IgD-negative memory B cell (primary cell): Measurements from ENCODE around the gene DCAF12. TPM values are rescaled to one million over a fixed set of nuclear protein-coding genes. Genes with fewer than 3 reads are reported as not detected.
"Not testable (repeated sequence)": the region's sequence is repeated elsewhere in the genome, so short reads cannot be mapped to it uniquely, and the experiment has no call there.

Experiments
- H3K27ac Mint-ChIP-seq, 3 donors: one replicate each; pipeline ENCODE4 v1.8.0; 2020 to 2022; ENCODE audit warnings: mild to moderate bottlenecking in 3 of 3, mixed read lengths in 3 of 3, moderate library complexity in 1 of 3
- H3K27me3 Mint-ChIP-seq: one replicate; pipeline ENCODE4 v1.8.0; 2021; ENCODE audit warnings: mixed read lengths
- H3K36me3 Mint-ChIP-seq: one replicate; pipeline ENCODE4 v1.8.0; 2020; ENCODE audit warnings: mild to moderate bottlenecking, mixed read lengths
- H3K4me1 Mint-ChIP-seq, 3 donors: one replicate each; pipeline ENCODE4 v1.8.0; 2020 to 2022; ENCODE audit warnings: mixed read lengths in 3 of 3, mild to moderate bottlenecking in 1 of 3
- H3K4me3 Mint-ChIP-seq, 4 donors: one replicate each; pipeline ENCODE4 v1.8.0; 2020 to 2022; ENCODE audit warnings: mild to moderate bottlenecking in 4 of 4, mixed read lengths in 4 of 4, moderate library complexity in 3 of 4
- H3K9me3 Mint-ChIP-seq, 3 donors: one replicate each; pipeline ENCODE4 v1.8.0; 2020 to 2021; ENCODE audit warnings: mixed read lengths in 3 of 3, mild to moderate bottlenecking in 1 of 3
- polyA plus RNA-seq: library from polyadenylated mRNA; unstranded; fragments of 300-500 nt; fragmentation: Illumina TruSeq; gene quantifications from one replicate; pipeline ENCODE4 v1.2.3, GENCODE V29; 2021

DCAF12 gene
- polyA plus RNA-seq, 1 donor from 2014 or later: 1.4 TPM

DNA sequence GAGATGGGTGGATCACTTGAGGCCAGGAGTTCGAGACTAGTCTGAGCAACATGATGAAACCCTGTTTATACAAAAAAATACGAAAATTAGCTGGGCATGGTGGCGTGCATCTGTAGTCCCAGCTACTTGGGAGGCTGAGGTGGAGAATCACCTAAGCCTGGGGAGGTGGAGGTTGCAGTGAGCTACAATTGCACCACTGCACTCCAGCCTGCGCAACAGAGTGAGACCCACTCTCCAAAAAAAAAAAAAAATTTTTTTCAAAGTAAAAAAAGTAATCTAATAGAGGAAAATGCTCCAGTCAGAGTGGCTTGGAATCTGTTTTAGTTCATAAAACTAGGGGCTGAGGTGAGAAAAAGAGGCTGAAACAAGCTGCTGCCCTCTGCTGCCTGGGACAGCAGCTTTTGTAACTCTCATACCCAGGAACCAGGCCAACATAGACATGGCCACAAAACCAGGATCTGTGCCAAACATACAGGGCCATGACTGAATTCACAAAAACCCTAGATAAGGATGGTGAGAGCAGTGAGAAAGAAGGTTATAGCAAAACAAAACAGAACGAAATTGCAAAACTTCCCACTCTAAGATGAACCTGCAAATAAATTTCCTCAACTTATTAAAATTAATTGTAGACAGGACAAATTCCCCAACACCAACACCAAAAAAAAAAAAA lies 13.1 kb upstream of the DCAF12 start:
- no peaks in the 10 kb centered on the region for H3K36me3 Mint-ChIP-seq
- H3K27me3 Mint-ChIP-seq: peaks cover 19% of the 10 kb centered on the region
- no peak overlapping the region for H3K27ac Mint-ChIP-seq
- peaks cover 0 to 1% (median 0%) of the 10 kb centered on the region in 3 donors for H3K4me1 Mint-ChIP-seq
- H3K4me3 Mint-ChIP-seq: no peak overlapping the region
- H3K9me3 Mint-ChIP-seq: no peaks in the 10 kb centered on the region

DNA sequence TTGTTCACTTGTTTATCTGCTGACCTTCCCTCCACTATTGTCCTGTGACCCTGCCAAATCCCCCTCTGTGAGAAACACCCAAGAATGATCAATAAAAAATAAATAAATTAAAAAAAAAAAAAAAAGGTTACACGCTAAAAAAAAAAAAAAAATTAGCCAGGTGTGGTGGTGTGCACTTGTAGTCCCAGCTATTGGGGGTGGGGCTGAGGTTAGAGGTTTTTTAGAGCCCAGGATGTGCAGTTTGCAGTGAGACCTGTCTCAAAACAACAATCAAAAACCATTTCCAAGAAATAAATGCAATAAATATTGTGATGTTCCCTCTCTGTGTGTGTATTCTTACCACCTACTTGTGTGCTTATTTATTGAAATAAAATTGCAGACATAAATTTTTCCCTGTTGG lies 12.1 kb upstream of the DCAF12 start:
- not testable (repeated sequence) for H3K4me3 Mint-ChIP-seq

DNA sequence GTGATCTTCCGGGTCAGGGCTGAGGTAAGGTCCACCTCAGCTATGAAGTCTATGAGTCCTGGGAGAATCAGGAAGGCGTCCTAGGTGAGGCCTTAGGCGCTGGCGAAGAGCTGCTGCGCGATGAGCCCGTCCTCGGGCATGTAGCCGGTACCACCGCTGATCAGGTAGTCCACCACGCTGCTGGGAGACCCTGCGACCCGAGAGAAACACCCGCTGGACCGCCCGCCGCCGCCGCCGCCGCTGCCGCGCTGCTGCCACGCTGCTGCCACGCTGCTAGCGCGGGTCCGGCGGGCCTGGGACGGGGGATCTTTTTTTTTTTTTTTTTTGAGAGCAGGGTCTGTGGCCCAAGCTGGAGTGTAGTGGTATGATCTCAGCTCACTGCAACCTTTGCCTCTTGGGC lies 8.0 kb upstream of the DCAF12 start:
- no peak overlapping the region for H3K27ac Mint-ChIP-seq
- H3K27me3 Mint-ChIP-seq: peaks cover 24% of the 10 kb centered on the region
- H3K36me3 Mint-ChIP-seq: no peaks in the 10 kb centered on the region
- no peaks in the 10 kb centered on the region for H3K9me3 Mint-ChIP-seq
- H3K4me1 Mint-ChIP-seq: peaks cover 4 to 11% (median 7%) of the 10 kb centered on the region in 3 donors
- no peak overlapping the region for H3K4me3 Mint-ChIP-seq

More for the DNA sequence above, 12.1 kb upstream of the DCAF12 start:
- not testable (repeated sequence) for H3K9me3 Mint-ChIP-seq, H3K27ac Mint-ChIP-seq, H3K36me3 Mint-ChIP-seq, H3K4me1 Mint-ChIP-seq
- peaks cover 25% of the 10 kb centered on the region for H3K27me3 Mint-ChIP-seq

DNA sequence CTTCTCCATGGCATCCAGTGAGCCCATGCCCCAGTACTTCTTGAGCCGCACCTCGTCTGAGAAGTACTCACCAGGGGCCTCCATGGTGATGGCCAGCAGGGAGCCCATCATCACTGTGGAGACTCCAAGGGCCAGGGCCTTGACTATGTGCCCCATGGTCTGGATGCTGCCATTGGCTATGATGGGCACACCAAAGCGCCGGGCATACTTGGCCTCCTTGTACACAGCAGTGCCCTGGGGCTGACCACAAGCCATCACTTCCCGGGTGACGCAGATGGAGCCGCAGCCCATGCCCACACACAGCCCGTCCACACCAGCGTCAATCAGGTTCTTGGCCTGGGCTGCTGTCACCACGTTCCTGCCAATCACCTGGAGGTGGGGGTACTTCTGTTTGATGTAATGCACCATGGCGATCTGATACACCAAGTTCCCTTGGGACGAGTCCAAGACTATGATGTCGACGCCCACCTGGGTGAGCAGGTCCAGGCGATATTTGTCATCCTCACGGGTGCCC lies 7.0 kb upstream of the DCAF12 start:
- Mint-ChIP-seq H3K27me3 (peaks cover 24% of the 10 kb centered on the region), H3K4me1 (peaks cover 4 to 11% (median 7%) of the 10 kb centered on the region in 3 donors), H3K27ac (no peak overlapping the region), H3K4me3 (no peak overlapping the region), H3K36me3 (no peaks in the 10 kb centered on the region), H3K9me3 (no peaks in the 10 kb centered on the region)

DNA sequence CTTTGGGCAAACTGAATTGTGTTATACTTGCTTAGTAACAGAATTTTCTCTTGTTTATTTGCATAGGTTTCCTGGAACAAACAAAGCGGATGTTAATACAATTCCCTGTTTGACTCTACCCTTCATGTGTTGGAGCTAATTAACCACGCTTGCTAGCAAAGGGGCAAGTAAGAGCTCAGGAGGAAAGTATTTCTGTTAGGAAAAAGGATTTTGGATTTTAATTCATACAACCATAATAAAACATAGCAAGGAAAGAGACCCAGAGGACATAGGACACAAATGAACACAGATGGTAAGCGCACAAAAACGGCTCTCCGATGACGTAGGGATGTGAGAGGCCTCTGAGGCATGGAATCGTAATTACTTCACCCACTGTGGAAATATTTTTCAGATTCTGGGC lies 5.1 kb upstream of the DCAF12 start:
- Mint-ChIP-seq H3K9me3 (peaks cover 0 to 2% (median 0%) of the 10 kb centered on the region in 3 donors), H3K4me3 (peak overlapping the region in 1 of 4 donors; percentile 12), H3K27me3 (peaks cover 34% of the 10 kb centered on the region), H3K27ac (peak overlapping the region in 1 of 3 donors; percentile 30), H3K4me1 (peaks cover 8 to 15% (median 11%) of the 10 kb centered on the region in 3 donors), H3K36me3 (no peaks in the 10 kb centered on the region)

DNA sequence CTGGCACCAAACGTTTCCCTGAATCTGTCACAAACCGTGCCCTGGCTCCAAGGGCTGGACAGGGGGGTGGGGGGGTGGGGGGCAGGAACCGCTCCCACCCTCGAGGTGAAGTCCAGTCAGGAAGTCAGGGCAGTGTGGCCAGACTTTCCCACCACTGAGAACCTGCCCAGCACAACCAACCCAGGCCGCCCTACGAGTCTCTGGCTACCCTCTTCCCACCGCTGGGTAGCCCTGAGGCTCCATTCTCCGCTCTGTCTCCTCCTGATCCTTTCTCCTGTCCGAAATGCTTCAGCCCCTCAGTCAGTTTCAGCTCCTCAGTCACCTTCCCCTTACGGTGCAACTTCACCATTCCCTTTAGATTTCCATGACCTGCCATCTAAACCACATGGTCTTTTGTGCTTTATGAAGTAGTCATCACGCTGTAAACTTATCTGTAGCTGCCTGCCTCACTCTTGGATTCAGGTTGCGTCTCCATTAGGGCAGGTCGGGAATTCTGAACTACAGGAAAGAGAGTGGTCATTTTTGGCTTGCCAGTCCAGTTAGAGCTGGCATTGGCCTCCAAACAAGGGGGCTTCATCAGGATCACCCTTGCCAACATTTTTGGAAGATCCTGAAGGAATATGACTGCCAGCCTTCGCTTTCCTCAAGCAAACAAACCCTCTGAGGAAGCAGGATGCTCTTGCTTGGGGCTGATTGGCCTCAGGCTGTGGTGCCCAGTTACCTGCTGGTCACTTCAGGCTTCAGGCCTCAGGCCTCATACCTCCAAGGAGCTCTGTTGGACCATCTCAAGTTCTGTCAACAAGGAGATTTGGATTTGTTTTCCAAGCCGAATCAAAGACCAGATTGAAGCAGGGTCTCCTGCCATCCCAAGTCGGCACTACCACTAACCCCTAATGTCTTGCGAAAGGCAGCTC lies 794 bp upstream of the DCAF12 start:
- Mint-ChIP-seq H3K4me3 (peak overlapping the region; percentile 67 to 96 (median 90)), H3K36me3 (no peaks in the 10 kb centered on the region), H3K27me3 (peaks cover 40% of the 10 kb centered on the region), H3K27ac (peak overlapping the region; percentile 53 to 91 (median 69)), H3K4me1 (peaks cover 19 to 44% (median 36%) of the 10 kb centered on the region in 3 donors), H3K9me3 (peaks cover 0 to 3% (median 2%) of the 10 kb centered on the region in 3 donors)

DNA sequence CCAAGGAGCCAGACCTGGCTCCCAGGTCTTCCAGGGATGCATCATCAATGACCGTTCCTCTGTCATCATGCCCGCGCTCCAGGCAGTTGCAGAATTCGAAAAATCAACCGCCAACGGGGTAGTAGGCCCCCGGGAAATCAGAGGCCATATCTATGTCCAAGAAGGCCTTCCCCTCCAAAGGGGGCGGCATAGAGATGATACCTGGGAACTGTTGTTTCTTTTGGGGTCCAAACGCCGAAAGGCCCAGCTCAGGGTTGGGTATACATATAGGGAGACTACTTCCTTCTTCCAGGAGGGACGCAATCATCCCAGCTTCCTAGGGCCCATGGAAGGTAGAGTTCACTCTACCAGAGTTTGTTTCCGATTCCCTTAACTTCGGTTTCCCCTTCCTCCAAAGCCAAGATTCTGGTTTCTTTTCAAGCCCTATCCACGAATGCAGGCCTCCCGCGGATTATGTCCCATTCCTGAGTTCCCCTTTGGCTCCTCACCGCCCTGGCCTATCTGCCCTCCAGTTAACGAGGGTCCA lies 754 bp downstream of the DCAF12 start:
- Mint-ChIP-seq H3K4me3 (peak overlapping the region; percentile 67 to 96 (median 90)), H3K36me3 (no peaks in the 10 kb centered on the region), H3K27me3 (peaks cover 37% of the 10 kb centered on the region), H3K27ac (peak overlapping the region in 2 of 3 donors; percentile 53 to 69), H3K4me1 (peaks cover 23 to 37% (median 35%) of the 10 kb centered on the region in 3 donors), H3K9me3 (peaks cover 0 to 3% (median 2%) of the 10 kb centered on the region in 3 donors)

DNA sequence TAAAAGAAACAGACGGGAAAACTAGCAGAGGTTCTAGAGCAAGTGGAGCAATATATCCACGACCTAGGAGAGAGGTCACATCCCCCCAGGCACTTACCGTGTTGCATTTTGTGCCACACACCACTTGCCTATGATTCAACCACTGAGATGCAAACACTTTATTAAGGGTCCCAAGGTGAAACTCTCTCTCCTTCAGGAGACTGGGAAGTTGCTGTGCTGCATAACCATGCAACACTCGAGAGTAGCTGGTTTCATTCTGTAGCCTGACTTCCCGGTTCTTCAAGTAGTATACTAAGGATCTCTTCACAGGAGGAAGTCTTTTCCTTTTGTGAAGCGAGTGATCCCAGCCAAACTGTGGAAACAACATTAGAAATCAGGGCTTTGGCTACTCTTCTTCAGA lies 1.6 kb downstream of the DCAF12 start:
- H3K4me1 Mint-ChIP-seq: peaks cover 23 to 37% (median 35%) of the 10 kb centered on the region in 3 donors
- peaks cover 0 to 3% (median 2%) of the 10 kb centered on the region in 3 donors for H3K9me3 Mint-ChIP-seq

DNA sequence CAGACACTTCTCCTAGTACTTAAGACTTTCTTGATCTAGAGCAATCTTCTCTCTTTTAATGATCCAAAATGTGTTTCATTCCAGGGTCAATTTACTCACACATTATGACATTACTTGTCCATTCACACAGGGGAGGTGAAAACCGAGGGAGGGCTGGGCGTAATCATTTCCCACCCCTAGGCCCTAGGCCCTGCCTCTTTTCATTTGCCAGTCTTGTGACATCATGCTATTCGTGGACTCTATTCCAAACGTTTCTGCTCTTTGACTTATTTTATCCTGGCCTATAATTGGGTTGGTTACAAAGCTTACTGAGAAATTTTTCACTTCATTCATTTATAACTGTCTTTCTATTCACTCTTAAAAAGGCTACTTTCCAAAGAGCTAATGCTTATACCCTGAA lies 2.4 kb downstream of the DCAF12 start:
- no peaks in the 10 kb centered on the region for H3K36me3 Mint-ChIP-seq

More for the DNA sequence above, 1.6 kb downstream of the DCAF12 start:
- Mint-ChIP-seq H3K4me3 (peak overlapping the region; percentile 19 to 94 (median 76)), H3K27me3 (peaks cover 42% of the 10 kb centered on the region), H3K36me3 (no peaks in the 10 kb centered on the region), H3K27ac (peak overlapping the region in 1 of 3 donors; percentile 69)

DNA sequence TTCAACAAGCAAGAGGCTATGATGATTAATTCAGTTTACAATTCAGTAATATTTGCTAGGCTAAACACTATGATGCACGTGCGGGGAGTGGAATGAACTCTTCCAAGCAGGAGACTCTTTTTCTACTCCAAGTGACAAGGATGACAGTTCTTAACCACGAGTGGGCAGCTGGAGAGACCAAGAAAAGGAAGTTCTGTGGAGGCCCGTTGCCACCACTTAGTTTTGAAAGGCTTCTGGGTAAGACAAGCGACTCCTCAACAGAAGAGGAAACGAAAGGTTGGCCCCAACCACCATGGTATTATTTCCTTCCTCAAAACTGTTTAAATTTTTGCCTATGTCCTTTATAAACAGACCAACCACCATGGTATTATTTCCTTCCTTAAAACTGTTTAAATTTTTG lies 2.8 kb downstream of the DCAF12 start:
- Mint-ChIP-seq H3K4me1 (peaks cover 23 to 37% (median 35%) of the 10 kb centered on the region in 3 donors), H3K27me3 (peaks cover 42% of the 10 kb centered on the region), H3K4me3 (peak overlapping the region in 3 of 4 donors; percentile 39 to 78 (median 67)), H3K9me3 (peaks cover 0 to 3% (median 2%) of the 10 kb centered on the region in 3 donors), H3K27ac (peak overlapping the region in 2 of 3 donors; percentile 31 to 69), H3K36me3 (no peaks in the 10 kb centered on the region)

More for the DNA sequence above, 2.4 kb downstream of the DCAF12 start:
- Mint-ChIP-seq H3K4me3 (peak overlapping the region in 2 of 4 donors; percentile 67 to 78), H3K27ac (peak overlapping the region in 2 of 3 donors; percentile 31 to 69), H3K4me1 (peaks cover 23 to 37% (median 35%) of the 10 kb centered on the region in 3 donors), H3K27me3 (peaks cover 42% of the 10 kb centered on the region), H3K9me3 (peaks cover 0 to 3% (median 2%) of the 10 kb centered on the region in 3 donors)

DNA sequence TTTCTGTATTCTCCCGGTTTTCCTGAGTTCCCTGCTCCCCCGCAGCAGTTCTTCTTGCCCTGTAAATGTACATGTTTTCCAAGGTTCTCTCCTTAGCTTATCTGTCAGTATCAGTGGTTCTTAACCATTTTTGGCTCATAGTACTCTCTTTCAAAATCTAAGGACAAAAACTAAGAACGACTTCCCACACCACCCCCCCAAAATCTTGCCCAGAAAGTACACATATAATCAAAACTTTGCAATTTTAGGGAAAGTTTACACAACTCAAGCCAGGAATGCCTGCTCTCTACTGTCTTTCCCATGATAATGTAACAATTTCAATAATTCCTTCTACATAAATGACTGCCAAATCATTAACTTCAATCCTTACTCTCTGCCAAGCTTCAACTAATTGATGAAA lies 4.5 kb downstream of the DCAF12 start:
- Mint-ChIP-seq H3K9me3 (peaks cover 0 to 3% (median 0%) of the 10 kb centered on the region in 3 donors), H3K36me3 (no peaks in the 10 kb centered on the region), H3K4me3 (no peak overlapping the region), H3K4me1 (peaks cover 20 to 34% (median 31%) of the 10 kb centered on the region in 3 donors), H3K27me3 (peaks cover 41% of the 10 kb centered on the region), H3K27ac (peak overlapping the region in 1 of 3 donors; percentile 4)

DNA sequence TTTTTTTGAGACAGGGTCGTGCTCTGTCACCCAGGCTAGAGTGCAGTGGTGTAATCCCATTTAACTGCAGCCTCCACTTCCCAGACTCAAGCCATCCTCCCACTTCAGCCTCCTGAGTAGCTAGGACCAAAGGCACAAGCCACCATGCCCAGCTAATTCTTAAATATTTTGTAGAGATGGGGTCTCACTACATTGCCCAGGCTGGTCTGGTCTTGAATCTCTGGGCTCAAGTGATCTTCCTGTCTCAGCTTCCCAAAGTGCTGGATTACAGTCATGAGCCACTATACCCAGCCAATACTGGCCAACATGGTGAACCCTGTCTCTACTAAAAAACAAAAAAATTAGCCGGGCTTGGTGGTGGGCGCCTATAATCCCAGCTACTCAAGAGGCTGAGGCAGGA lies 6.8 kb downstream of the DCAF12 start:
- Mint-ChIP-seq H3K27me3 (peaks cover 32% of the 10 kb centered on the region), H3K36me3 (no peaks in the 10 kb centered on the region), H3K4me1 (peaks cover 12 to 26% (median 16%) of the 10 kb centered on the region in 3 donors), H3K27ac (no peak overlapping the region), H3K4me3 (no peak overlapping the region), H3K9me3 (peaks cover 0 to 3% (median 0%) of the 10 kb centered on the region in 3 donors)

DNA sequence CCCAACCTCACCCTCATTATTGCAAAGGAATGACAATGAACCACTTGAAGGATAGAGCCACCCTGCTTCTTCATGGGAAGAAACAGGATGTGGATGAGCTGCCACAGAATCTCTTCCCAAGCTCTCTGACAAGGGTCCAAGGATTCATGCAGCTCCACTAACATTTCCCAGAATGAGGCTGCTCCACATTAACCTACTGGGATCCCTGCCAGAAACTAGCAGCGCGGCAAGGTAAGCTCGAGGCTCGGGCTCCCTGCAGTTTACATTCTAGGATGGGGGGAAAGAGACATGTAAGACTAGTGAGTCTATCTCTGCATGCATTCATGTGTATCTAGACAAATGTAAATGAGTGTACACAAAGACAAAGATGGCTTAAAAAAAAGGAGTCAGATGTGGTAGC lies 12.1 kb downstream of the DCAF12 start:
- Mint-ChIP-seq H3K36me3 (peaks cover 3% of the 10 kb centered on the region), H3K27me3 (peaks cover 16% of the 10 kb centered on the region), H3K9me3 (no peaks in the 10 kb centered on the region), H3K4me1 (peaks cover 0 to 2% (median 0%) of the 10 kb centered on the region in 3 donors), H3K4me3 (no peak overlapping the region), H3K27ac (no peak overlapping the region)

DNA sequence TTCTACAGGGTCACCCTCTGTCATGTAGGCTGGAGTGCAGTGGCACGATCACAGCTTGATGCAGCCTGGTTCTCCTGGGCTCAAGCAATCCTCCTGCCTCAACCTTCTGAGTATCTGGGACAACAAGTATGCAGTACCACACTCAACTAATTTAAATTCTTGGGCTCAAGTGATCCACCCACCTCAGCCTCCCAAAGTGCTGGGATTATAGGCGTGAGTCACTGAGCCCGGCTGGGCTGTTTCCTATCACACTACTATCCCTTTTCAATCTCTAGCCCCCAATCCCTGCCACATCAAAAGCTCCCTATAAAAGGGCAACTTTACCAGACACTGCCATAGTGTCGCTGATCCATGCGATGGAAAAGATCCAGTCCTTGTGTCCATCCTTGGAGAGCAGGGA lies 20.4 kb downstream of the DCAF12 start:
- Mint-ChIP-seq H3K4me3 (no peak overlapping the region), H3K36me3 (no peaks in the 10 kb centered on the region), H3K27me3 (peaks cover 13% of the 10 kb centered on the region), H3K9me3 (no peaks in the 10 kb centered on the region), H3K4me1 (peaks cover 0 to 1% (median 0%) of the 10 kb centered on the region in 3 donors), H3K27ac (peak overlapping the region in 1 of 3 donors; percentile 4)
